Measurements from ENCODE around the gene SDC4.
A peak's percentile ranks its signal among the peaks of the same experiment; 100 is the strongest.

- TF ChIP-seq CTCF (IDR thresholded peaks at IDR 0.05; ENCODE audit: low read depth, low read length) (peak; percentile 91), POLR2A (IDR thresholded peaks at IDR 0.05; ENCODE audit: extremely low read depth, insufficient read length) (no peak), MAX (IDR thresholded peaks at IDR 0.05; ENCODE audit: low read depth, low read length) (no peak), MYC (IDR thresholded peaks at IDR 0.05; ENCODE audit: low read depth, low read length) (no peak)
These were observed 25.3 kb upstream of the SDC4 start for GRCh38 chr20:45373353-45374100.
